Endothelial cell (in vitro differentiated cells): ENCODE measurements around the gene PCP4L1. TPM values are rescaled to one million over a fixed set of nuclear protein-coding genes. Genes with fewer than 3 reads are reported as not detected.

ENCODE experiments used
- DNase-seq: peaks from one replicate; pipeline ENCODE4 v3.0.0; 2021; ENCODE audit warnings: low spot score
- H3K27ac Mint-ChIP-seq: one replicate; pipeline ENCODE4 v1.8.0; 2021; ENCODE audit warnings: mixed read lengths, inconsistent platforms; ENCODE audit not compliant: unreplicated experiment
- H3K27me3 Mint-ChIP-seq: one replicate; pipeline ENCODE4 v1.8.0; 2021; ENCODE audit warnings: mild to moderate bottlenecking, moderate library complexity, mixed read lengths, inconsistent platforms; ENCODE audit not compliant: unreplicated experiment
- H3K36me3 Mint-ChIP-seq: one replicate; pipeline ENCODE4 v1.8.0; 2021; ENCODE audit warnings: mild to moderate bottlenecking, low read depth, mixed read lengths, inconsistent platforms; ENCODE audit not compliant: unreplicated experiment
- H3K4me1 Mint-ChIP-seq: one replicate; pipeline ENCODE4 v1.8.0; 2021; ENCODE audit warnings: mild to moderate bottlenecking, mixed read lengths, inconsistent platforms; ENCODE audit not compliant: unreplicated experiment
- H3K4me3 Mint-ChIP-seq: one replicate; pipeline ENCODE4 v1.8.0; 2021; ENCODE audit warnings: mild to moderate bottlenecking, mixed read lengths, inconsistent platforms; ENCODE audit not compliant: unreplicated experiment
- H3K9me3 Mint-ChIP-seq: one replicate; pipeline ENCODE4 v1.8.0; 2021; ENCODE audit warnings: mixed read lengths, inconsistent platforms; ENCODE audit not compliant: unreplicated experiment
- total RNA-seq: library from RNA; stranded (reverse); fragmentation: NEBNext Ultra II Directional; extraction: Animal tissue kit (Norgen Biotek cat#: 25700); gene quantifications from one replicate; pipeline ENCODE4 v1.2.1, GENCODE V29; 2021; ENCODE audit not compliant: unreplicated experiment
- TF ChIP-seq, protein P1 (sequence below): fragments of 200-600 bp; sonication (generic); IDR thresholded peaks from one replicate; pipeline ENCODE4 v1.5.0; 2021; ENCODE audit warnings: antibody characterized with exemption; ENCODE audit not compliant: unreplicated experiment

The PCP4L1 gene
- total RNA-seq, 1 donor from 2014 or later: not detected

DNA sequence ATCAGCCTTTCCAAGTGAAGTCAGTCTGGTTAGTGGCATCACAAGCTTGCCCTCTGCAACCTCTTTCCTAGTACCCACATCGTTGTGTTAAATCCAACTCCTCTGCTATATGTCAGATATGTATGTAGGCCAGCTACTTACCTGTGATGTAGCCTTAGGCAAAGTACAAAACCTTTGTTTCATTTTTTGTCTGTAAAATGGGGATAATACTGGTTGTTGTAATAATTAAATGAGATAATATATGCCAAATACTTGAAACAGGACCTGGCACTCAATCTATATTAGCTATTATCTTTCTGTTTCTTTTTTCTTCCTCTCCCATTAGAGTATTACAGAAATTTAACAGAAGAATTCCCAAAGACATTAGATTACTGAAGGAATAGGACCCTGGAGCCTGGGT lies 1.2 kb downstream of the PCP4L1 start:
- Mint-ChIP-seq H3K27ac (no peak overlapping the region), H3K9me3 (peaks cover 11% of the 10 kb centered on the region), H3K36me3 (peaks cover 22% of the 10 kb centered on the region), H3K27me3 (peaks cover 23% of the 10 kb centered on the region), H3K4me1 (peaks cover 6% of the 10 kb centered on the region), H3K4me3 (no peak overlapping the region)
- TF ChIP-seq, protein P1, sequence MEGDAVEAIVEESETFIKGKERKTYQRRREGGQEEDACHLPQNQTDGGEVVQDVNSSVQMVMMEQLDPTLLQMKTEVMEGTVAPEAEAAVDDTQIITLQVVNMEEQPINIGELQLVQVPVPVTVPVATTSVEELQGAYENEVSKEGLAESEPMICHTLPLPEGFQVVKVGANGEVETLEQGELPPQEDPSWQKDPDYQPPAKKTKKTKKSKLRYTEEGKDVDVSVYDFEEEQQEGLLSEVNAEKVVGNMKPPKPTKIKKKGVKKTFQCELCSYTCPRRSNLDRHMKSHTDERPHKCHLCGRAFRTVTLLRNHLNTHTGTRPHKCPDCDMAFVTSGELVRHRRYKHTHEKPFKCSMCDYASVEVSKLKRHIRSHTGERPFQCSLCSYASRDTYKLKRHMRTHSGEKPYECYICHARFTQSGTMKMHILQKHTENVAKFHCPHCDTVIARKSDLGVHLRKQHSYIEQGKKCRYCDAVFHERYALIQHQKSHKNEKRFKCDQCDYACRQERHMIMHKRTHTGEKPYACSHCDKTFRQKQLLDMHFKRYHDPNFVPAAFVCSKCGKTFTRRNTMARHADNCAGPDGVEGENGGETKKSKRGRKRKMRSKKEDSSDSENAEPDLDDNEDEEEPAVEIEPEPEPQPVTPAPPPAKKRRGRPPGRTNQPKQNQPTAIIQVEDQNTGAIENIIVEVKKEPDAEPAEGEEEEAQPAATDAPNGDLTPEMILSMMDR: no peak
- no peak for DNase-seq

- Mint-ChIP-seq H3K9me3 (peaks cover 11% of the 10 kb centered on the region), H3K36me3 (peaks cover 22% of the 10 kb centered on the region), H3K4me1 (peaks cover 6% of the 10 kb centered on the region), H3K4me3 (no peak overlapping the region), H3K27ac (no peak overlapping the region), H3K27me3 (peaks cover 23% of the 10 kb centered on the region)
- TF ChIP-seq, protein P1: no peak
- no peak for DNase-seq
These were observed 2.1 kb downstream of the PCP4L1 start for GRCh38 chr1:161260376-161261260.

DNA sequence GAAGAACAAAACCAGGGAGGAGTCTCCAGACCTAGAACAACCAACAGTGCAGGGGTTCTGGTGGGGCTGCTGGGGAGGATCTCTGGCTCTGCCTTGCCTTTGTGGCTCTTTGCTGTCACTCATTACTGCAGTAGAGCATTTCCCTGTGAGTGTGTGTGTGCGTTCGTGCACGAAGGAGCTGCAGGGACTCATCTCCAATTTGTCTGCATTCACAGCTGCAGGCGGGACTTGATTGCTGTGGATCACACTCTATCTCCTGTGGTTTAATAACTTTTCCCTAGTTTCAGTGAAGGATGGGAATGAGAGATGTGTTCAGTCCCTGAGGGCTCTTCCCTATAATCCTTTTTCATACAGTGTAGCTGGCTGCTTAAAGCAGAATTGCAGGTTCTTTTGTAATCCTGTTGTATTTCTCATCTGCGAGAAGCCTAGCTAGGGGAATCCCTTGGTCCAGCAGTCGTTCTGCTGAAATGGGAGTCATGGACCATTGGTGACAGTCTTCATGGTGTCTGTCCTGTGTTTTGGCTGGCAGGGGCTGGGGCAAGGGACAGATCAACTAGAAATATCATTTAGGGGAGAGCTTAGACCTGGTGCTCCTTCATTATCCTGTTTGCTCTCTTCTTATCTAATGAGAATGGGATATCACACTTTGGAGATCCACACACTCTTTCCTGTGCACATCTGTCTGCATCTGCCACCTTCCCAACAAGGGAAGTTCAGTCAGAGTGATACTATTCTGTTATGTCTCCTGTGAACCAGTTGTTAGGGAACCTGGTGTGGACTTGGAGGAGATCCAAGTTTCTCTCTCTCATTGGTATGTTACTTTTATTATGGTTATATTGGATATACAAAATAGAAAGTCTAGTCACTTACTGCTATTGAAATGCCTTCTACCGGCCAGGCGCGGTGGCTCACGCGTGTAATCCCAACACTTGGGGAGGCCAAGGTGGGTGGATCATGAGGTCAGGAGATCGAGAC lies 3.0 kb downstream of the PCP4L1 start:
- DNase-seq: no peak
- H3K27me3 Mint-ChIP-seq: peaks cover 25% of the 10 kb centered on the region
- no peak overlapping the region for H3K27ac Mint-ChIP-seq
- H3K9me3 Mint-ChIP-seq: peaks cover 11% of the 10 kb centered on the region
- no peak overlapping the region for H3K4me3 Mint-ChIP-seq
- H3K36me3 Mint-ChIP-seq: peaks cover 19% of the 10 kb centered on the region
- H3K4me1 Mint-ChIP-seq: peaks cover 6% of the 10 kb centered on the region
- TF ChIP-seq, protein P1: no peak

GRCh38 chr1:161265305-161265704 lies 6.8 kb downstream of the PCP4L1 start:
- Mint-ChIP-seq H3K27ac (no peak overlapping the region), H3K36me3 (peaks cover under 1% of the 10 kb centered on the region), H3K4me1 (peaks cover 2% of the 10 kb centered on the region), H3K27me3 (peaks cover 7% of the 10 kb centered on the region), H3K9me3 (no peaks in the 10 kb centered on the region), H3K4me3 (no peak overlapping the region)
- TF ChIP-seq, protein P1: no peak
- DNase-seq: no peak
